Gastrocnemius medialis (tissue), 4 donors: ENCODE data around the gene FAM131B.

ENCODE experiments used
- POLR2A ChIP-seq, 2 donors: fragments of 450-650 bp; IDR thresholded peaks; one replicate each; pipeline ENCODE4 v1.6.1; 2017; ENCODE audit warnings: antibody characterized with exemption in 2 of 2, mild to moderate bottlenecking in 2 of 2, moderate library complexity in 2 of 2
- TF ChIP-seq, protein P1 (sequence below), 5 experiments: fragments of 450-650 bp in 3 of 5; fragments of 200-600 bp in 2 of 5; sonication (generic) in 2 of 5; IDR thresholded peaks in 4 of 5; conservative IDR thresholded peaks in 1 of 5; 1 replicate in 4 of 5; 2 replicates in 1 of 5; pipeline ENCODE4 v1.5.1; 2016 to 2019; ENCODE audit warnings: antibody characterized with exemption in 5 of 5, mild to moderate bottlenecking in 3 of 5, moderate library complexity in 3 of 5

DNA sequence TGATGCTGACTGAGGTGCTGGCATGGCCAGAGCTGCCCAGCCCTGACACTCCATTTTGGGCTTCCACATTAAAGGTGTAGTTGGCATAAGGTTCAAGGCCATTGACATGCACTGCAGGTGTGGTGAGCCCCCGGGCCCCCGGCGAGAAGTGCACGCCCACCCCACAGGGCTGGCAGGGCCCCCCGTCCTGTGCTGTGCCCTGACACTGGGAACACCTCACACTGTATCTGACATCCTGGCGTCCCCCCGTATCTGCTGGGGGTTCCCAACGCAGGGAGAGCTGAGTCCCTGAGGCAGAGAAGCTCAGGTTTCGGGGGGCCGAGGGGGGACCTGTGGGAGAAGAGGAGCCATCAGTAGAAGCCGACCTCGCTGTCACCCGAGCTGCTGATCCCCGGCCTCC, 36.1 kb upstream of the FAM131B start:
- no peak for TF ChIP-seq POLR2A (IDR thresholded peaks at IDR 0.05)
- TF ChIP-seq, protein P1, sequence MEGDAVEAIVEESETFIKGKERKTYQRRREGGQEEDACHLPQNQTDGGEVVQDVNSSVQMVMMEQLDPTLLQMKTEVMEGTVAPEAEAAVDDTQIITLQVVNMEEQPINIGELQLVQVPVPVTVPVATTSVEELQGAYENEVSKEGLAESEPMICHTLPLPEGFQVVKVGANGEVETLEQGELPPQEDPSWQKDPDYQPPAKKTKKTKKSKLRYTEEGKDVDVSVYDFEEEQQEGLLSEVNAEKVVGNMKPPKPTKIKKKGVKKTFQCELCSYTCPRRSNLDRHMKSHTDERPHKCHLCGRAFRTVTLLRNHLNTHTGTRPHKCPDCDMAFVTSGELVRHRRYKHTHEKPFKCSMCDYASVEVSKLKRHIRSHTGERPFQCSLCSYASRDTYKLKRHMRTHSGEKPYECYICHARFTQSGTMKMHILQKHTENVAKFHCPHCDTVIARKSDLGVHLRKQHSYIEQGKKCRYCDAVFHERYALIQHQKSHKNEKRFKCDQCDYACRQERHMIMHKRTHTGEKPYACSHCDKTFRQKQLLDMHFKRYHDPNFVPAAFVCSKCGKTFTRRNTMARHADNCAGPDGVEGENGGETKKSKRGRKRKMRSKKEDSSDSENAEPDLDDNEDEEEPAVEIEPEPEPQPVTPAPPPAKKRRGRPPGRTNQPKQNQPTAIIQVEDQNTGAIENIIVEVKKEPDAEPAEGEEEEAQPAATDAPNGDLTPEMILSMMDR (IDR thresholded peaks at IDR 0.05 in 4 of 5, conservative IDR thresholded peaks at IDR 0.05 in 1 of 5) = no peak
